OCI-LY1 (cell line): Measurements from ENCODE around the gene CRYBG3.

Experiments used
- H2AFZ ChIP-seq: fragments of 200-600 bp; sonication (generic), shearing (Covaris generic); 2 replicates; pipeline ENCODE4 v1.6.0; 2014; ENCODE audit warnings: antibody characterized with exemption, mild to moderate bottlenecking, low read length
- H3F3A ChIP-seq: fragments of 200-600 bp; sonication (generic), shearing (Covaris generic); 2 replicates; pipeline ENCODE4 v1.6.0; 2014; ENCODE audit warnings: mild to moderate bottlenecking, antibody characterized with exemption, low read length, moderate library complexity; ENCODE audit not compliant: insufficient read depth
- H3K27ac ChIP-seq: fragments of 200-600 bp; sonication (generic); 2 replicates; pipeline ENCODE4 v1.5.1; 2014; ENCODE audit warnings: low read length, mixed run types, mild to moderate bottlenecking, low read depth; ENCODE audit not compliant: poor library complexity, severe bottlenecking
- H3K27me3 ChIP-seq: fragments of 200-600 bp; sonication (generic); 2 replicates; pipeline ENCODE4 v1.6.0; 2014; ENCODE audit warnings: antibody characterized with exemption, mild to moderate bottlenecking, low read length, moderate library complexity; ENCODE audit not compliant: insufficient read depth
- H3K36me3 ChIP-seq: fragments of 200-600 bp; sonication (generic); 2 replicates; pipeline ENCODE4 v1.6.1; 2014; ENCODE audit warnings: mild to moderate bottlenecking, antibody characterized with exemption, low read length, moderate library complexity, mixed read lengths; ENCODE audit not compliant: insufficient read depth
- H3K4me1 ChIP-seq: fragments of 200-600 bp; sonication (generic); 2 replicates; pipeline ENCODE4 v1.5.1; 2014; ENCODE audit warnings: mild to moderate bottlenecking, low read length, moderate library complexity; ENCODE audit not compliant: insufficient read depth, severe bottlenecking
- H3K4me2 ChIP-seq: fragments of 200-600 bp; sonication (generic), shearing (Covaris generic); 2 replicates; pipeline ENCODE4 v1.6.1; 2014; ENCODE audit warnings: low read length
- H3K4me3 ChIP-seq: fragments of 200-600 bp; sonication (generic); 2 replicates; pipeline ENCODE4 v1.5.1; 2014; ENCODE audit warnings: low read length, low read depth, mild to moderate bottlenecking, mixed read lengths; ENCODE audit not compliant: poor library complexity, severe bottlenecking
- H3K79me2 ChIP-seq: fragments of 200-600 bp; shearing (Covaris generic); 2 replicates; pipeline ENCODE4 v1.6.1; 2016; ENCODE audit warnings: mixed run types, low read length, mixed read lengths; ENCODE audit not compliant: insufficient read depth
- H3K9ac ChIP-seq: fragments of 200-600 bp; sonication (generic), shearing (Covaris generic); 2 replicates; pipeline ENCODE4 v1.6.1; 2014; ENCODE audit warnings: mild to moderate bottlenecking, low read length, mixed read lengths
- H3K9me2 ChIP-seq: fragments of 200-600 bp; sonication (generic), shearing (Covaris generic); 2 replicates; pipeline ENCODE4 v1.6.1; 2014; ENCODE audit warnings: low read depth, mild to moderate bottlenecking, low read length, mixed read lengths
- H3K9me3 ChIP-seq: fragments of 200-600 bp; shearing (Covaris generic); 2 replicates; pipeline ENCODE4 v1.6.1; 2014; ENCODE audit warnings: low read length, mixed read lengths
- H4K20me1 ChIP-seq: fragments of 200-600 bp; sonication (generic), shearing (Covaris generic); 2 replicates; pipeline ENCODE4 v1.6.0; 2016; ENCODE audit warnings: mild to moderate bottlenecking, low read length; ENCODE audit not compliant: insufficient read depth
- EZH2 ChIP-seq: fragments of 200-600 bp; sonication (generic), shearing (Covaris generic); IDR thresholded peaks from 2 replicates; pipeline ENCODE4 v1.8.0; 2017; ENCODE audit warnings: borderline replicate concordance, mixed run types, mild to moderate bottlenecking, antibody characterized with exemption, low read length, moderate library complexity, mixed read lengths
- TF ChIP-seq, protein P1 (sequence below): fragments of 200-600 bp; sonication (generic), shearing (Covaris generic); IDR thresholded peaks from 2 replicates; pipeline ENCODE4 v1.5.1; 2017; ENCODE audit warnings: mild to moderate bottlenecking, antibody characterized with exemption, low read length, moderate library complexity, mixed read lengths

Gene CRYBG3

DNA sequence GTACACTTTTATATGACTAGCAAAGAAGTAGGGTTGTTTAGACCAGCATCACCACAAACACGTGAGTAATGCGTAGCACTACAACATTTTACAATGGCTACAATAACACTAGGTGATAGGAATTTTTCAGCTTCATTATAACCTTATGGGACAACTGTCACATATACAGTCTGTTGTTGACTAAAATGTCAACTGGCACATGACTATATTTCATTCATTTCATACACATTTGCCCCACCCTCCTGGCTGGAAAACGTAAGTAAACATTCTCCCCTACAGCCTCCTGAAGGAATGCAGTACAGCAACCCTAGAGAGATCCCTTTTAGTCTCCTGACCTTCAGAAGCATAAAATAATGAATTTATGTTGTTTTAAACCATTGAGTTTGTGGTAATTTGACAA is 134.2 kb downstream of the CRYBG3 start:
- TF ChIP-seq EZH2, result no peak
- TF ChIP-seq, protein P1, sequence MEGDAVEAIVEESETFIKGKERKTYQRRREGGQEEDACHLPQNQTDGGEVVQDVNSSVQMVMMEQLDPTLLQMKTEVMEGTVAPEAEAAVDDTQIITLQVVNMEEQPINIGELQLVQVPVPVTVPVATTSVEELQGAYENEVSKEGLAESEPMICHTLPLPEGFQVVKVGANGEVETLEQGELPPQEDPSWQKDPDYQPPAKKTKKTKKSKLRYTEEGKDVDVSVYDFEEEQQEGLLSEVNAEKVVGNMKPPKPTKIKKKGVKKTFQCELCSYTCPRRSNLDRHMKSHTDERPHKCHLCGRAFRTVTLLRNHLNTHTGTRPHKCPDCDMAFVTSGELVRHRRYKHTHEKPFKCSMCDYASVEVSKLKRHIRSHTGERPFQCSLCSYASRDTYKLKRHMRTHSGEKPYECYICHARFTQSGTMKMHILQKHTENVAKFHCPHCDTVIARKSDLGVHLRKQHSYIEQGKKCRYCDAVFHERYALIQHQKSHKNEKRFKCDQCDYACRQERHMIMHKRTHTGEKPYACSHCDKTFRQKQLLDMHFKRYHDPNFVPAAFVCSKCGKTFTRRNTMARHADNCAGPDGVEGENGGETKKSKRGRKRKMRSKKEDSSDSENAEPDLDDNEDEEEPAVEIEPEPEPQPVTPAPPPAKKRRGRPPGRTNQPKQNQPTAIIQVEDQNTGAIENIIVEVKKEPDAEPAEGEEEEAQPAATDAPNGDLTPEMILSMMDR, result no peak
- no peaks in the 10 kb centered on the region for H3K9me2 ChIP-seq
- H3K4me1 ChIP-seq, result no peaks in the 10 kb centered on the region
- no peaks in the 10 kb centered on the region for H3K9me3 ChIP-seq
- H4K20me1 ChIP-seq, result no peaks in the 10 kb centered on the region
- no peak overlapping the region for H3K27ac ChIP-seq
- no peak overlapping the region for H3K4me2 ChIP-seq
- H3K79me2 ChIP-seq, result no peaks in the 10 kb centered on the region
- no peak overlapping the region for H3K4me3 ChIP-seq
- peaks cover 77% of the 10 kb centered on the region for H3K36me3 ChIP-seq
- no peak overlapping the region for H2AFZ ChIP-seq
- no peaks in the 10 kb centered on the region for H3K27me3 ChIP-seq
- no peaks in the 10 kb centered on the region for H3F3A ChIP-seq
- no peak overlapping the region for H3K9ac ChIP-seq

DNA sequence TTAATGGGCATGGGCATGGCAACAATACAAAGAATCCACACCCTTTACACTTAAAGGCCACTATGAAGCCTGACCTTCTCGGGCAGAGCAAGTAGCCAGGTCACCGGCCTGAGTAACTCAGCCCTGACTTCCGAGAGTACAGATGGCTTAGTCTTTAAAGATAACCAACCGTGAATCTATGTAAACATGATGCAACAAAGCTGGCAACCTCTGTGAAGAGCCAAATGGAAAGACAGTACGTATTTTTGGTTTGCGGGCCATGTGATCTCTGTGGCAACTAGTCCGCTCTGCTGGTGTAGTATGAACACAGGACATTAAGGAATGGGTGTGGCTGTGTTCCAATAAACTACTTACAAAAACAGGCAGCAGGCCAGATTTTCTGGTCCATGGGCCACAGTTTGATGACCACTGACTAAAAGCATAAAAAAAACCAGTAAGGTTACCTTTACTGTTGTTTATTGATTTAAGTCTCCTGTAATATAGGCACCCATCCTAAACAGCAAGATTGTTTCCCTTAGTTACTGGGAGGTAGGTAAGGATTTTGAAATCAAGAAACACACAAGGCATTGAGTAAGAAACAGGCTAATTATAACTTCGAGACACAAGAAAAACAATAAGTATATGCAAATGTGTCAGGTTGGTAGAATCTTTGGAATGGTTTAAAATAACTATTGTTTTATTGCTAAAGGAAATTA is 136.0 kb downstream of the CRYBG3 start:
- H3K4me3 ChIP-seq, result no peak overlapping the region
- no peak overlapping the region for H3K4me2 ChIP-seq
- H2AFZ ChIP-seq, result no peak overlapping the region
- TF ChIP-seq, protein P1, result no peak
- no peak for TF ChIP-seq EZH2
- no peaks in the 10 kb centered on the region for H3K4me1 ChIP-seq
- H4K20me1 ChIP-seq, result no peaks in the 10 kb centered on the region
- no peak overlapping the region for H3K9ac ChIP-seq
- peaks cover 74% of the 10 kb centered on the region for H3K36me3 ChIP-seq
- no peaks in the 10 kb centered on the region for H3F3A ChIP-seq
- H3K27ac ChIP-seq, result no peak overlapping the region
- no peaks in the 10 kb centered on the region for H3K9me3 ChIP-seq
- no peaks in the 10 kb centered on the region for H3K27me3 ChIP-seq
- no peaks in the 10 kb centered on the region for H3K9me2 ChIP-seq
- 0 out of 2 replicates have a peak, but pooled peaks cover 6% of the 10 kb centered on the region for H3K79me2 ChIP-seq

DNA sequence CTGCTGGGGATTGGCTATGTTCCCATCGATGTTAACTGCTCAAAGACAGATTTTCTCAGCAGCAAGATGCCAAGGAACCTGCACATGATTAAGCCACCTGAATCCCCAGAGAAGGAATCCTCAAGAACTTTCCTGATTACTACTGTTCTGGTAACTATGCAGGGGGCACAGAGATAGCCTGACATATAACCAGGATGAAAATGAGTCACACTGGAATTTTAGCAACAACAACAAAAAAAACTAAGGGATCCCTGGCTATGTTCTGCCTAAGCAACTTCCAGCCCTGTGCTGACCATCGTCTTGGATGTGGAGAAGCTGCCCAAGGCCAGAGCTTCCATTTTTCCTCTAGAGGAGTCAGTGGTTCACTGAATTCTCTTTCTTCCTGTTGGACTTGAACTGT is 136.6 kb downstream of the CRYBG3 start:
- no peak overlapping the region for H3K27ac ChIP-seq
- H3K9ac ChIP-seq, result no peak overlapping the region
- no peaks in the 10 kb centered on the region for H3K9me3 ChIP-seq
- H3K27me3 ChIP-seq, result no peaks in the 10 kb centered on the region
- H3K4me3 ChIP-seq, result no peak overlapping the region
- no peaks in the 10 kb centered on the region for H3K9me2 ChIP-seq
- H3K4me2 ChIP-seq, result no peak overlapping the region
- H2AFZ ChIP-seq, result no peak overlapping the region
- 0 out of 2 replicates have a peak, but pooled peaks cover 8% of the 10 kb centered on the region for H3K79me2 ChIP-seq
- H4K20me1 ChIP-seq, result no peaks in the 10 kb centered on the region
- no peaks in the 10 kb centered on the region for H3K4me1 ChIP-seq
- H3F3A ChIP-seq, result no peaks in the 10 kb centered on the region
- TF ChIP-seq EZH2, result no peak
- TF ChIP-seq, protein P1, result no peak
- H3K36me3 ChIP-seq, result peaks cover 71% of the 10 kb centered on the region
